Skeletal muscle tissue (tissue), 4 donors: Measurements from ENCODE around the gene TLE3. TPM values are rescaled to one million over a fixed set of nuclear protein-coding genes. Genes with fewer than 3 reads are reported as not detected.

Experiments used
- H3K27ac ChIP-seq: one replicate; pipeline ENCODE4 v1.7.0; 2013; ENCODE audit warnings: mild to moderate bottlenecking, low read depth, low read length, inconsistent platforms
- H3K27me3 ChIP-seq, 3 donors: one replicate each; pipeline ENCODE4 v1.7.0; 2013; ENCODE audit warnings: low read length in 3 of 3; ENCODE audit not compliant: control insufficient read depth in 3 of 3, insufficient read depth in 3 of 3
- H3K36me3 ChIP-seq, 3 donors: one replicate each; pipeline ENCODE4 v1.7.0; 2013; ENCODE audit warnings: low read length in 3 of 3; ENCODE audit not compliant: control insufficient read depth in 3 of 3, insufficient read depth in 3 of 3
- H3K4me1 ChIP-seq, 3 donors: one replicate each; pipeline ENCODE4 v1.7.0; 2013; ENCODE audit warnings: low read length in 3 of 3, mild to moderate bottlenecking in 3 of 3; ENCODE audit not compliant: control insufficient read depth in 3 of 3, insufficient read depth in 3 of 3
- H3K4me3 ChIP-seq, 3 donors: one replicate each; pipeline ENCODE4 v1.7.0; 2013; ENCODE audit warnings: low read length in 3 of 3
- H3K9ac ChIP-seq, 3 donors: one replicate each; pipeline ENCODE4 v1.7.0; 2013; ENCODE audit warnings: low read length in 3 of 3, mild to moderate bottlenecking in 3 of 3, moderate library complexity in 2 of 3, low read depth in 1 of 3
- H3K9me3 ChIP-seq, 3 donors: one replicate each; pipeline ENCODE4 v1.7.0; 2013; ENCODE audit warnings: low read length in 3 of 3; ENCODE audit not compliant: control insufficient read depth in 3 of 3
- total RNA-seq: library from RNA; depleted of rRNA; stranded (reverse); fragments of >200 nt; gene quantifications from one replicate; pipeline ENCODE4 v1.2.3, GENCODE V29; 2014
- donor health status: Osteomylitis.

Gene TLE3
- total RNA-seq, 1 donor from 2014 or later, result 13.6 TPM

DNA sequence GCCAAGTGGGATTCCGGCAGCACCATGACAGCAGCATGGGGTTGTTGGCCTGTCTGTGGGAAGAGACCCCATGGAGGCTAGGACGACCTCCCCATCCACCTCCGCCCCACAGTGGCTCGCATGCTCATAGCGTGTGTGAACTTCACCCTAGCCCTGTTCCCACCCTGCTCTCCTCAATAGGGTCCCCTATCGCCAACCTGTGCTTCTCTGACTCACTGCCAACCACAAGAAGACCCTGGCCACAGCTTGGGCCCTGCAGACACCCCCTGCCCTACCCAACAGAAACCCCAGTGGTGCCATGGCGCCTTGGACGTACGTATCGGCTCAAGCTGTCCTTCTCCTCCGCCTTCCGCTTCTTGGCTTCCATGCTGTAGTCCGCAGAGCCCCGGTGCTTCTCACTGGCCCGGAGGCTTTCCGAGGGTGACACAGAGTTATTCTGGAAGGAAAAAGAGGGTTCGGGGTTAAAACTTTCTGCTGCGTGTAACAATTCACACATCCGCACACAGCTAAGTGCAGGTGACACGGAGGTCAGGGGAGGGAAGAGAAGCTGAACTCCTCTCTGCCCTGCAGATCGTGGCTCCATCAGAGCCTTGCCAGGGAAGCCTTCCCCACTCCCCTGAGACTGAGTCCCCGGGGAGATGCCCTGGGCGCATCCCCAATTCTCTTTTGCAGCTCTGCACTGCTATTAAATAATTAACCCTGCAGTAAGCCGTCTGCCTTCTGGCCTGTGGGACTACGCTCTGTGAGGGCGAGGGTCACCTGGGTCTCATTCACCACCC, 37.3 kb downstream of the TLE3 start:
- Histone ChIP-seq H3K9ac (no peak overlapping the region), H3K27ac (no peak overlapping the region), H3K4me1 (peaks cover 22 to 34% (median 22%) of the 10 kb centered on the region in 3 donors), H3K9me3 (no peaks in the 10 kb centered on the region), H3K27me3 (no peaks in the 10 kb centered on the region), H3K36me3 (peaks cover 44 to 72% (median 46%) of the 10 kb centered on the region in 3 donors), H3K4me3 (no peak overlapping the region)

DNA sequence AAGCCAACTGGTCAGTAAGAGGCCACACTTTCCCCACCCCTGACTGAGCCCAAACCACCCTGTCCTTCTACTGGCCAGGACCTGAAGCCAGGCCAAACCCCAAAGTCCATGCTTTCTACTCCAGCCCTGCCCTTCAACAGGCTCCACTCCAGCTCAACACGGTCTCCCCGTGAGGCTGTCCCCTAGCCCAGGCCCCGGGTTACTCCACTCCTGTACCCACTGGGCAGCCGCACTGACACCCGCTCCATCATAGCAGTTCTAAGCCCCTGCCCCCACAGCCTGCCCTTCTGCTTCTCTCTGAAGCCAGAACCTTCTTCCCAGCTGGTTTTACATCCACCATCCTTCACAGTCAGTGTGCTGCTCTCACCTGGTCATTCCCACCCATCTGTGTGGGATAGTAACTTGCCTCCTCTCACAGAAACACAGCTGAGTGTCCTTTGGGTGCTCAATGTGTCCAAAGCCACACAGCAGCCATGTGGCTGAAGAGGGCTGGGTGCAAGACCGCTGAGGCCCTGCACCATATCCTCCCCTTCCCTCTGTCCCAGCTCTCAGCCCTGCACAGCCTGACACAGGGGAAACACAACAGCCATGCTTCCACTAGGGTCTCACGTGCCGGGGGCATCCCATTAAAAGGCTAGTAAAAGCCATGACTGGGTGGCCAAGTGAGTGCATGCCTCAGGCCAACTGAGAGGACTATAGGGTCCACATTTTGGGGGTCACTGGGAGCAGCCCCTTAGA, 38.1 kb downstream of the TLE3 start:
- Histone ChIP-seq H3K9ac (no peak overlapping the region), H3K4me1 (peaks cover 22 to 28% (median 22%) of the 10 kb centered on the region in 3 donors), H3K9me3 (no peaks in the 10 kb centered on the region), H3K4me3 (no peak overlapping the region), H3K27ac (no peak overlapping the region), H3K27me3 (no peaks in the 10 kb centered on the region), H3K36me3 (peaks cover 51 to 74% (median 52%) of the 10 kb centered on the region in 3 donors)

DNA sequence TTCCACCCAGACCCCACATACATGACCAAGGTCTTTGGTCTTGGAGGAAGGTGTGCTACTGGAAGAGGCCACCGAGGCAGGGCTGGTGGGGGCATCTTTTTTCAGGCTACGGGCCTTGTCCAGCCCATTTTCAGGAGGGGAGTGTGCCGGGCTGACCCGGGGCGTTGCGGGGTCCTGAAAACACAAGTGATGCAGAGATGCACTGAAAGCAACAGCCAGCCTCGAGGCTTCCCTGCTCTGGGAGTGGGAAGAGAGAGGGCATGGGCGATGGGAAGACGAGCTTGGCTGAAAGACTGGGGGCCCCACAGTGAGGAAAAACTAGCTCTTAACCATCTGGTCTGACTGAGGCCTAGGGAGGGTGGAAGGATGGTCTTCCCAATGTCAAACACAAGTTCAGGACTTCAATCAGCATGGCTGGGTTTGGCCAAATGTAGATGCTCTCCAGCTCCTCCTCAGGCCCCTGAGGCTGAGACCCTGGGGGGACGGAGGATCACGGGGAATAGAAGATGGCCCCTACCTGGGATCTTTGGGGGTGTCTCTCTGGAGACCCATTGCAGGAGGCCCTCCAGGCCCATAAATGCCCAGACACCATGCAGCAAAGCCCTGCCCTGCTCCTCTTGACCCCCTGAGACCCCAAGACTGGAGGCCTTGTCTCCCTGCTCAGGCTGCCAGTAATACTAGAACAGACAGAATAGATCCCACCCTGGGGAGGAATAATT, 38.9 kb downstream of the TLE3 start:
- no peaks in the 10 kb centered on the region for H3K27me3 ChIP-seq
- no peak overlapping the region for H3K4me3 ChIP-seq
- H3K27ac ChIP-seq, result no peak overlapping the region
- peaks cover 59 to 79% (median 60%) of the 10 kb centered on the region in 3 donors for H3K36me3 ChIP-seq
- no peaks in the 10 kb centered on the region for H3K9me3 ChIP-seq
- peaks cover 17 to 22% (median 22%) of the 10 kb centered on the region in 3 donors for H3K4me1 ChIP-seq
- no peak overlapping the region for H3K9ac ChIP-seq

DNA sequence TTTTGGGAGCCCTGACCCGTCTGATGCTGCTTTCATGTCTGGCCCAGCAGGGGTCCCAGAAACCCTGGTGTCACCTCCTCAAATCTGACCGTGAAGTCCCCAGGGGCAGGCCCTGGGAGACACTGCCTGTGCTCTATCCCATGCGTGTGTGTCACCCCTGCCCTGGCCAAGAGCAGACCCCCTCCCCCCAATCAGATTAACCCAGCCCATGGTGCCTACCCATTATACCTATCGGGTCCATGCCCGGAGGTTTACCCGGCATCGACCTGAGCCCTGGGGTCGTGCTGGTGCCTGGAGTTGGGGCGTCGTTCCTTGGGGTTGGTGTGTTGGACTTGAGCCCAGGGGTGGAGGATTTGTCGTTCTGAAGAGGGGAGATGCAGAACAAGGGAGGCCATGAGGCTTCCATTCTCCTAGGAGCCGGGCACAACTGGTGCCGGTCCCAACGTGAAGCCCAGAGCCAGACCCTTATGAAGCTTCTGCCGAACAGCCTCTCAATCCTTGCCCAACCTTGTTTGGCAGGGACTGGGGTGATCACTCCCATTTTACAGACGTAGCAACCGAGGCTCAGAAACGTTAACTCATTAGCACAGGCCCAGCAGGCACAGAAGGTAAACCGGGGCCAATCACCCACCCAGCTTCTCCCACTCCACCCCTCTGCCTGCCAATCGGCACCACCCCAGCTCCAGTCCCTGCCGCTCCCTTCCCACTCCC, 39.6 kb downstream of the TLE3 start:
- no peak overlapping the region for H3K27ac ChIP-seq
- no peaks in the 10 kb centered on the region for H3K9me3 ChIP-seq
- H3K36me3 ChIP-seq, result peaks cover 66 to 84% (median 67%) of the 10 kb centered on the region in 3 donors
- no peaks in the 10 kb centered on the region for H3K27me3 ChIP-seq
- peaks cover 14 to 18% (median 15%) of the 10 kb centered on the region in 3 donors for H3K4me1 ChIP-seq
- H3K9ac ChIP-seq, result no peak overlapping the region
- no peak overlapping the region for H3K4me3 ChIP-seq

DNA sequence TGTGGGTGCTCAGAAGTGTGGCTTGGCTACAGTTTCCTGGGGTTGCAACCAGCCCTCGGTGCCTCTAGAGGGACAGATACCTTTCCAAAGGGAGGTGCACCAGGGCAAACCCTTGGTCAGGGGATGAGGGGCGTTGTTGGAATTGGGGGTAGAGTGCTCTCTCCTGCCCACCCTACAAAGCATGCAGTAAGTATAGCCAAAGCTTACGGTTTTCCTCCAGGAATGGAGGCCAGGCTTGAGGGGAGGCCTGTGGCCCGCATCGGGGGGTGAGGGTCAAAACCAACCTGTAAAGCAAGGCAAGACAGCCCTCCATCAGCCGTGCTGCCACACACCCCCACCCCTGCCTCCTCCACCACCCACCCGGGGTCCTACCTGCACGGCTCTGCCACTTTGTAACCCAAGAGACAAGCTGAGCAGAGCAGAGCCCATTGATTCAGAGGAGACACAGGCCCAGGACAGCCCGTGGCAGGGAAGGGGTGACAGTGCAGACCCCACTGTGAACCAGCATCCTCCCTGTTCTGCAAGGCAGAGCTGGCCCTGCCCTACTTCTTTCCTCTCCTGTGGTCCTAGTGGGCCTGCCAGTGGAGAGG, 41.5 kb downstream of the TLE3 start:
- Histone ChIP-seq H3K4me3 (no peak overlapping the region), H3K4me1 (no peaks in the 10 kb centered on the region), H3K36me3 (peaks cover 79 to 91% (median 79%) of the 10 kb centered on the region in 3 donors), H3K9ac (no peak overlapping the region), H3K27ac (no peak overlapping the region), H3K9me3 (no peaks in the 10 kb centered on the region), H3K27me3 (no peaks in the 10 kb centered on the region)

DNA sequence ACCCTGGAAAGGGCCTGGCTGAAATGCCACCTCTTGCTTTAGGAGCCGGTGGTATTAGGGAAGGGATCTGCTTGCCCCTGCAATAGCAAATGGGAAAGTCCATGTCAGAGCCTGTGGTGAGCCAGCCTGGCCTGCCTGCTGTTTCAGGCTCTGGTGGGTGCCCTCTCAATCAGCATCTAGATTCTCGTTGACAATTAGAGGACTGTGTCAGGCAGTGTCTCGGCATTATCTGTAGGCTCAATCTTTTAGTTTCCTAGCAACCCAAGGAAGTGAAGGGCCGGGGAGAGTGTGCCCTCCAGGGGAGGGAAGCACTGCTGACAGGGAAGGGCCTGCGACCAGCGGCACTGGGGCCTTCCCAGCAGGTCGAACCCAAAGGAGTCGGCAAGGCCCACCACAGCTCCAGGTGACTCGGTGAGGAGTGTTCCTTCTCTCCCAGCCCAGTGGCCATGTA, 42.1 kb downstream of the TLE3 start:
- no peaks in the 10 kb centered on the region for H3K9me3 ChIP-seq
- no peak overlapping the region for H3K9ac ChIP-seq
- no peaks in the 10 kb centered on the region for H3K27me3 ChIP-seq
- peaks cover 81 to 91% (median 85%) of the 10 kb centered on the region in 3 donors for H3K36me3 ChIP-seq
- peaks cover 0 to 5% (median 0%) of the 10 kb centered on the region in 3 donors for H3K4me1 ChIP-seq
- no peak overlapping the region for H3K27ac ChIP-seq
- H3K4me3 ChIP-seq, result no peak overlapping the region

DNA sequence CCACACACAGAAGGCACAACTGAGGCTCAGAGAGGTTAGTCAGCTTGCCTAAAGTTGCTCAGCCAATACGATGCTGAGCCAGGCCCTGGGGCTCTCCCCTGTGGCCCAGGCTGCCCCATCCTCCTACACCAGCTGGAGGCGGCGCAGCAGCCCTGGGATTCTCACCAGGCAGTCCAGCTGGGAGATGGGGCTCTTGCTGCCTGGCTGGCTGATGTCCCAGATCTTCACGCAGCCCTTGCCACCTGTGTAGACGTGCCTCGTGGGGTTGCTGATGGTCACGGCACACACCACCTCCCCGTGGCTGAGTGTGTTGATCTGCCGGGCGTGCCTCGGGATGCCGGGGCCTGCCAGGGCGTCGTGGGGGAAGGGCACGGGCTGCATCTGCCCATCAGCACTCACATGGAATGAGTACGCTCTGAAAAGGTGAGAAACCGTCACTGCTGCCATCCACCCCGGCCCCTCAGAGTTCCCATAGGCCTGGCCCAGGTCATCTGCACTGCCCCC, 42.8 kb downstream of the TLE3 start:
- H3K36me3 ChIP-seq, result peaks cover 78 to 91% (median 84%) of the 10 kb centered on the region in 3 donors
- H3K4me1 ChIP-seq, result peaks cover 0 to 9% (median 0%) of the 10 kb centered on the region in 3 donors
- H3K27me3 ChIP-seq, result no peaks in the 10 kb centered on the region
- H3K4me3 ChIP-seq, result no peak overlapping the region
- no peak overlapping the region for H3K9ac ChIP-seq
- no peaks in the 10 kb centered on the region for H3K9me3 ChIP-seq
- no peak overlapping the region for H3K27ac ChIP-seq

DNA sequence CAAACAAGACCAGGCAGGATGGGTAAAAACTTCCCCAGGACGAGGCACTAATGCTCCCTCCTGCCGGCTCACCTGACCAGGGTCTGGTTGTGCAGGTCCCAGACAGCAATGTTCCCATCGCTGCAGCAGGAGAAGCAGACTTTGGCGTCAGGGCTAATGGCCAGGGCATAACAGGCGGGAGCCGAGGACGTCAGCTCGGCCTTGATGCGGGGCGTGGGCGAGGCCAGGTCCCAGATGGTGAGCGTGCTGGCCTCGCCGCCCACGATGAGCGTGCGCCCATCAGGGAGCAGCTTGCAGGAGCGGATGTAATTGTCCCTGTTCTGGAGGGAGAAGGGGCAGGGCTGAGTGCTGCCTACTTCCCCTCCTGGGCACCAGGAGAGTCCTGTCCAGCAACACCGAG, 43.4 kb downstream of the TLE3 start:
- Histone ChIP-seq H3K9ac (no peak overlapping the region), H3K4me1 (peaks cover 0 to 9% (median 0%) of the 10 kb centered on the region in 3 donors), H3K27me3 (no peaks in the 10 kb centered on the region), H3K27ac (no peak overlapping the region), H3K36me3 (peaks cover 73 to 91% (median 83%) of the 10 kb centered on the region in 3 donors), H3K4me3 (no peak overlapping the region), H3K9me3 (no peaks in the 10 kb centered on the region)

DNA sequence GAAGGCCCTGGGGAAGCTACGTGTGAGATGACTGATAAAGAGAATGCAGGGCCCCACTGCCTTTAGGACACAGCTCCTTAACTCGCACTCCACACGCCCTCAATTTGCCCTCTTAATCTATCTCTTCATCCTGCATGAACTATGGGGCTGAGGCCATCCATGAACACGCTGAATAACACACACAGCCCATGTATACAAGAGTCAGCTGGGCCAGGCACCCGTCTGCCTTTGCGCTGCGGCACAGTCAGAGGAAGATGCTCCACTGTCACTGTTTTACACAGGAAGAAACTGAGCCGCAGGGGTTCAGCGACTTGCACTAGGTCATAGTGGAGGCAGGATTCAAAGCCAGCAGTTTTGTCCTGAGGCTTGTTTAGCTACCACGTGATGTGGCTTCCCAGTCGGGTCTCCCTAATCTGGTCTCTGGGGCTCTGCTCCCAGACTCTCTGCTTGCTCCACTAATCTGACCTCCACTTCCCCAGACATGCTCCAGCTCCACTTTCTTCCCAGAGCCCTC, 43.9 kb downstream of the TLE3 start:
- H3K4me3 ChIP-seq, result no peak overlapping the region
- peaks cover 67 to 89% (median 80%) of the 10 kb centered on the region in 3 donors for H3K36me3 ChIP-seq
- H3K4me1 ChIP-seq, result peaks cover 0 to 9% (median 0%) of the 10 kb centered on the region in 3 donors
- no peak overlapping the region for H3K27ac ChIP-seq
- no peak overlapping the region for H3K9ac ChIP-seq
- no peaks in the 10 kb centered on the region for H3K9me3 ChIP-seq
- H3K27me3 ChIP-seq, result no peaks in the 10 kb centered on the region
